ENCODE measurements around the gene MRPL33. TPM values are rescaled to one million over a fixed set of nuclear protein-coding genes. Genes with fewer than 3 reads are reported as not detected.

MRPL33 gene
- total RNA-seq, 1 donor from 2014 or later = 27.4 TPM

- ChIA-PET POLR2A (no interaction called here), CTCF (no interaction called here)
- TF ChIP-seq CTCF (IDR thresholded peaks at IDR 0.05) = no peak
- ATAC-seq (ENCODE audit: low read depth) (no peak), DNase-seq (no peak)
- Mint-ChIP-seq H3K27me3 (no peaks in the 10 kb centered on the region), H3K36me3 (ENCODE audit: low read depth) (no peaks in the 10 kb centered on the region), H3K27ac (no peak overlapping the region), H3K4me3 (no peak overlapping the region), H3K9me3 (no peaks in the 10 kb centered on the region), H3K4me1 (no peaks in the 10 kb centered on the region)
- intact Hi-C loops (cut with micrococcal nuclease) = no loop called here
Observed at GRCh38 chr2:27798948-27799645, 27.6 kb downstream of the MRPL33 start.

GRCh38 chr2:27799646-27800010, 28.1 kb downstream of the MRPL33 start:
- Mint-ChIP-seq H3K36me3 (ENCODE audit: low read depth) (no peaks in the 10 kb centered on the region), H3K9me3 (no peaks in the 10 kb centered on the region), H3K27ac (no peak overlapping the region), H3K27me3 (no peaks in the 10 kb centered on the region), H3K4me3 (no peak overlapping the region), H3K4me1 (no peaks in the 10 kb centered on the region)
- ChIA-PET POLR2A (no interaction called here), CTCF (no interaction called here)
- ATAC-seq (ENCODE audit: low read depth) (no peak), DNase-seq (no peak)
- TF ChIP-seq CTCF (IDR thresholded peaks at IDR 0.05) = no peak
- intact Hi-C loops (cut with micrococcal nuclease) = no loop called here

- no peak overlapping the region for H3K27ac Mint-ChIP-seq
- H3K27me3 Mint-ChIP-seq = no peaks in the 10 kb centered on the region
- DNase-seq (no peak), ATAC-seq (ENCODE audit: low read depth) (no peak)
- no peak for TF ChIP-seq CTCF (IDR thresholded peaks at IDR 0.05)
- CTCF ChIA-PET = no interaction called here
- POLR2A ChIA-PET = no interaction called here
- no peaks in the 10 kb centered on the region for H3K36me3 Mint-ChIP-seq (ENCODE audit: low read depth)
- no peak overlapping the region for H3K4me3 Mint-ChIP-seq
- no peaks in the 10 kb centered on the region for H3K4me1 Mint-ChIP-seq
- no peaks in the 10 kb centered on the region for H3K9me3 Mint-ChIP-seq
- intact Hi-C loops (cut with micrococcal nuclease) = no loop called here
Observed at GRCh38 chr2:27800856-27801255, 29.3 kb downstream of the MRPL33 start.

- ChIA-PET CTCF (no interaction called here), POLR2A (no interaction called here)
- TF ChIP-seq CTCF (IDR thresholded peaks at IDR 0.05) = no peak
- no peaks in the 10 kb centered on the region for H3K9me3 Mint-ChIP-seq
- H3K4me1 Mint-ChIP-seq = no peaks in the 10 kb centered on the region
- no peak overlapping the region for H3K4me3 Mint-ChIP-seq
- no peaks in the 10 kb centered on the region for H3K36me3 Mint-ChIP-seq (ENCODE audit: low read depth)
- H3K27me3 Mint-ChIP-seq = no peaks in the 10 kb centered on the region
- intact Hi-C loops (cut with micrococcal nuclease) = no loop called here
- H3K27ac Mint-ChIP-seq = no peak overlapping the region
- ATAC-seq (ENCODE audit: low read depth) (no peak), DNase-seq (no peak)
Observed at GRCh38 chr2:27802547-27802946, 31.0 kb downstream of the MRPL33 start.

GRCh38 chr2:27803046-27803445, 31.5 kb downstream of the MRPL33 start:
- Mint-ChIP-seq H3K4me1 (no peaks in the 10 kb centered on the region), H3K4me3 (no peak overlapping the region), H3K36me3 (ENCODE audit: low read depth) (no peaks in the 10 kb centered on the region), H3K27ac (no peak overlapping the region), H3K27me3 (no peaks in the 10 kb centered on the region), H3K9me3 (no peaks in the 10 kb centered on the region)
- DNase-seq = no peak
- ATAC-seq (ENCODE audit: low read depth) = no peak
- POLR2A ChIA-PET = no interaction called here
- TF ChIP-seq CTCF (IDR thresholded peaks at IDR 0.05) = no peak
- intact Hi-C loops (cut with micrococcal nuclease) = no loop called here
- CTCF ChIA-PET = no interaction called here
